ENCODE data around the gene EPHA8.

The EPHA8 gene

DNA sequence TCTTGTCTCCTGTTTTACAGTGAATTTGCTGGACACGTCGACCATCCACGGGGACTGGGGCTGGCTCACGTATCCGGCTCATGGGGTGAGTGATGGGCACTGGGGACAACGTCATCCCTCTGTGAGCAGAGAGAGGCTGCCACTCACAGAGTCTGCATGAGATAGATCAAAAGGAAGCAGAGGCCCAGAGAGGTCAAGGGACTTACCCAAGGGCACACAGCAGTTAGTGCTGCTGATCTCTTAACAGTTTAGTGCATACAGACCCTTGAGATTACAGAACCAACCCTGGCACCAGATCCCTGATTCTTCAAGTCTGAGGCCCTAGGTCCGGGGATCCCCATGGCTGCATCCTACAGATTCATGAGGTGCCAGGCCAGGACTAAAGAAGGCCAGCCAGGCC, 6.0 kb downstream of the EPHA8 start:
- no peaks in the 10 kb centered on the region for H3K36me3 ChIP-seq (ENCODE audit: control insufficient read depth, insufficient read depth, low read length, severe bottlenecking)

DNA sequence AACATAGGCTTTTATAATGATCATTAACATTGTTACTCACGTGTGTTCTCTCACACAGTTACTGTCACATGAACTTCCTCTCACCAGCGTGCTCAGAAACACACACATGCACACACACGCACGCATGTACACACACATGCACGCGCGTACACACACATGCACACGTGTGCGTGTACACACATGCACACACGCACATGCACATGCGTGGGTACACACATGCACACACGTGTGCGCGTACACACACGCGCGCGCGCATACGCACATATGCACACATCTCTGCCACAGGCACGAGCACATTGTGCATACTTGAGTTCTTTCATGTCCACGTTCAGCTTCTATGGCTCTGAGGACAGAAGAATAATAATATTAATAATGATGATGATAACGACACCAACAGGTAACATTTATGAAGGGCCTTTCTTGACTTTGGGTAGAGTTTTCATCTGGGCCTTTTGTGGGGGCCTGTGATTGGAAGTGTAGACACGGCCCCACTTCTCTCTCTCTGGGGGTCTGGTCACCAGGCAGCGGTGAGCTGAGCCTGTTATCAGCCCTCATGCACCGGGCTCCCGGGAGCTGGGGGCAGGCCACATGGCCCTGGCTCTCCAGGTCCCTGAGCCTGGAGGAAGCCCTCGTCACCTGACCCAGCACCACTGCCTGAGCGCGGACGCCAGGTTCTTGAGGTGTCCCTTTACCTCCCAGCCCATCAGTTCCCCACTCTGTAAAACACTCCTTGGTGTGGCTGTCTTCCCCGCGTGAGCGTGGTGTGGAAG, 7.0 kb downstream of the EPHA8 start:
- H3K36me3 ChIP-seq (ENCODE audit: control insufficient read depth, insufficient read depth, low read length, severe bottlenecking): no peaks in the 10 kb centered on the region
- no peaks in the 10 kb centered on the region for H3K9me3 ChIP-seq (ENCODE audit: control insufficient read depth, low read length)
- no peaks in the 10 kb centered on the region for H3K4me1 ChIP-seq (ENCODE audit: control insufficient read depth, insufficient read depth, low read length)
- H3K4me3 ChIP-seq (ENCODE audit: low read length): no peak overlapping the region
- H3K9ac ChIP-seq (ENCODE audit: low read length): no peak overlapping the region
- H3K27me3 ChIP-seq (replicated peaks; ENCODE audit: control insufficient read depth, insufficient read depth, low read length): peaks cover 70% of the 10 kb centered on the region
- no peak for DNase-seq (ENCODE audit: low read depth)

More for the DNA sequence above, 6.0 kb downstream of the EPHA8 start:
- no peaks in the 10 kb centered on the region for H3K9me3 ChIP-seq (ENCODE audit: control insufficient read depth, low read length)
- no peaks in the 10 kb centered on the region for H3K4me1 ChIP-seq (ENCODE audit: control insufficient read depth, insufficient read depth, low read length)
- peaks cover 65% of the 10 kb centered on the region for H3K27me3 ChIP-seq (replicated peaks; ENCODE audit: control insufficient read depth, insufficient read depth, low read length)
- DNase-seq (ENCODE audit: low read depth): no peak
- H3K4me3 ChIP-seq (ENCODE audit: low read length): no peak overlapping the region
- H3K9ac ChIP-seq (ENCODE audit: low read length): no peak overlapping the region

DNA sequence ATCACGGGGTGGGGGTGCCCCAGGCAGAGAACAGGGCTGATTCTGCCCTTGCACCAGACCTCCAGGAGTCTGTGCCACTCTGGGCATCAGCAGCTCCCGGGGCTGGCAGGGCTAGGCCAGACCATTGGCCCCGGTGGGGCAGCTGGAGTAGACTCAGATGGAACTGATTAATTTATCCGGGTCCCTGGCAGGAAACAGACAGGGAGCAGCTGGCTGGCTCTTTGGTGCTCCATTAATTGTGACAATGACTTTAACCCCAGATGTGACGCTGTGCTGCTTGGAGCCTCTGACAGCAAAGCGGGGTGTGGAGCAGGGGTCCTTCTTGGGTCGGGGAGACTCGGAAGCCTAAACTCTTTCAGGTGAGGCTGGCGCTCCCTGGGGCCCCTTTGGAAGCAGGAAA, 9.5 kb downstream of the EPHA8 start:
- H3K4me1 ChIP-seq (ENCODE audit: control insufficient read depth, insufficient read depth, low read length): no peaks in the 10 kb centered on the region
- no peaks in the 10 kb centered on the region for H3K9me3 ChIP-seq (ENCODE audit: control insufficient read depth, low read length)
- H3K4me3 ChIP-seq (ENCODE audit: low read length): no peak overlapping the region
- no peaks in the 10 kb centered on the region for H3K36me3 ChIP-seq (ENCODE audit: control insufficient read depth, insufficient read depth, low read length, severe bottlenecking)
- H3K27me3 ChIP-seq (replicated peaks; ENCODE audit: control insufficient read depth, insufficient read depth, low read length): peaks cover 56% of the 10 kb centered on the region
- no peak overlapping the region for H3K9ac ChIP-seq (ENCODE audit: low read length)
- no peak for DNase-seq (ENCODE audit: low read depth)

GRCh38 chr1:22573237-22573636, 9.9 kb downstream of the EPHA8 start:
- Histone ChIP-seq H3K9me3 (ENCODE audit: control insufficient read depth, low read length) (no peaks in the 10 kb centered on the region), H3K9ac (ENCODE audit: low read length) (no peak overlapping the region), H3K4me3 (ENCODE audit: low read length) (no peak overlapping the region), H3K36me3 (ENCODE audit: control insufficient read depth, insufficient read depth, low read length, severe bottlenecking) (no peaks in the 10 kb centered on the region), H3K27me3 (replicated peaks; ENCODE audit: control insufficient read depth, insufficient read depth, low read length) (peaks cover 52% of the 10 kb centered on the region), H3K4me1 (ENCODE audit: control insufficient read depth, insufficient read depth, low read length) (no peaks in the 10 kb centered on the region)
- DNase-seq (ENCODE audit: low read depth): no peak

DNA sequence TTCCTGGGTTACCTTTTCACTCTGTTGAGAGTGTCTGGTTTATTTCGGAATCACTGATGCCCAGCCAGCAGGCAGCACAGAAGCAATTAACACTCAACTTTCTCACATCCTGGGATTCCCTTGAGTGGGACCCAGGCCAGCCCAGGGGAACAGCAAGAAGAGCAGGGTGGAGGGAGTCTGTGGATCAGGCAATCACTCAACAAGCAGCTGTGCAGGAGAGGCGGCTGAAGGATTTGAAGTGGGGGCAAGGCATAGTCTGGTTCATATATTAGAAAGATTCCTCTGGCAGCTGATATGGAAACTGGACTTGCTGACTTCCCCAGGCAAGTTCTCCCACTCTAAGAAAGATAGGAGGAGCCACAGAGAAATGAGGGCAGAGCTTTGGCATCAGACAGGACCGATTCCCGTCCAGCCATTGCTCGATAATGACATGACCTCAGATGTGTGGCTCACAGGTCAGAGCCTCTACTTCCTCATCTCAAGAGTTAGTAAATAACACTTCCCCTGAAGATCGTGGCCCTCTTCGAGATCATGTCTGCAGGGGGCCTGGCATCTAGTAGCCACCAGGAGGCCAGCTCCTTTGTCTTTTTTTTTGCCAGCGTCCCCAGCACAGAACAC, 12.4 kb downstream of the EPHA8 start:
- no peaks in the 10 kb centered on the region for H3K36me3 ChIP-seq (ENCODE audit: control insufficient read depth, insufficient read depth, low read length, severe bottlenecking)
- H3K4me3 ChIP-seq (ENCODE audit: low read length): no peak overlapping the region
- peaks cover 48% of the 10 kb centered on the region for H3K27me3 ChIP-seq (replicated peaks; ENCODE audit: control insufficient read depth, insufficient read depth, low read length)
- DNase-seq (ENCODE audit: low read depth): no peak
- no peaks in the 10 kb centered on the region for H3K4me1 ChIP-seq (ENCODE audit: control insufficient read depth, insufficient read depth, low read length)
- no peaks in the 10 kb centered on the region for H3K9me3 ChIP-seq (ENCODE audit: control insufficient read depth, low read length)
- H3K9ac ChIP-seq (ENCODE audit: low read length): no peak overlapping the region

DNA sequence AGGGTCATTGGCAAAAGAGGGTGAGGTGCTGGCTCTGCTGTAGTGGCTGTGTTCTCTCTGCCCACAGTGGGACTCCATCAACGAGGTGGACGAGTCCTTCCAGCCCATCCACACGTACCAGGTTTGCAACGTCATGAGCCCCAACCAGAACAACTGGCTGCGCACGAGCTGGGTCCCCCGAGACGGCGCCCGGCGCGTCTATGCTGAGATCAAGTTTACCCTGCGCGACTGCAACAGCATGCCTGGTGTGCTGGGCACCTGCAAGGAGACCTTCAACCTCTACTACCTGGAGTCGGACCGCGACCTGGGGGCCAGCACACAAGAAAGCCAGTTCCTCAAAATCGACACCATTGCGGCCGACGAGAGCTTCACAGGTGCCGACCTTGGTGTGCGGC, 12.9 kb downstream of the EPHA8 start:
- no peaks in the 10 kb centered on the region for H3K4me1 ChIP-seq (ENCODE audit: control insufficient read depth, insufficient read depth, low read length)
- no peaks in the 10 kb centered on the region for H3K36me3 ChIP-seq (ENCODE audit: control insufficient read depth, insufficient read depth, low read length, severe bottlenecking)
- H3K9ac ChIP-seq (ENCODE audit: low read length): no peak overlapping the region
- H3K4me3 ChIP-seq (ENCODE audit: low read length): no peak overlapping the region
- no peaks in the 10 kb centered on the region for H3K9me3 ChIP-seq (ENCODE audit: control insufficient read depth, low read length)
- no peak for DNase-seq (ENCODE audit: low read depth)
- peaks cover 48% of the 10 kb centered on the region for H3K27me3 ChIP-seq (replicated peaks; ENCODE audit: control insufficient read depth, insufficient read depth, low read length)

DNA sequence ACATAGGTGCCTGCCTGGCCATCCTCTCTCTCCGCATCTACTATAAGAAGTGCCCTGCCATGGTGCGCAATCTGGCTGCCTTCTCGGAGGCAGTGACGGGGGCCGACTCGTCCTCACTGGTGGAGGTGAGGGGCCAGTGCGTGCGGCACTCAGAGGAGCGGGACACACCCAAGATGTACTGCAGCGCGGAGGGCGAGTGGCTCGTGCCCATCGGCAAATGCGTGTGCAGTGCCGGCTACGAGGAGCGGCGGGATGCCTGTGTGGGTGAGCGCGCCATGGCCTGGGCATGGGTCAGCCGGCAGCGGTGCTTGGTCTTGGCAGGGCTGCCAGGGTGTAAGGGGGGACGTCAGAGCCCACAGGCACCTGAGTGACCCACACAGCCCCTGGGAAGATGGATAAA, 13.3 kb downstream of the EPHA8 start:
- no peaks in the 10 kb centered on the region for H3K9me3 ChIP-seq (ENCODE audit: control insufficient read depth, low read length)
- no peak for DNase-seq (ENCODE audit: low read depth)
- no peaks in the 10 kb centered on the region for H3K4me1 ChIP-seq (ENCODE audit: control insufficient read depth, insufficient read depth, low read length)
- no peaks in the 10 kb centered on the region for H3K36me3 ChIP-seq (ENCODE audit: control insufficient read depth, insufficient read depth, low read length, severe bottlenecking)
- H3K4me3 ChIP-seq (ENCODE audit: low read length): no peak overlapping the region
- no peak overlapping the region for H3K9ac ChIP-seq (ENCODE audit: low read length)
- peaks cover 48% of the 10 kb centered on the region for H3K27me3 ChIP-seq (replicated peaks; ENCODE audit: control insufficient read depth, insufficient read depth, low read length)

DNA sequence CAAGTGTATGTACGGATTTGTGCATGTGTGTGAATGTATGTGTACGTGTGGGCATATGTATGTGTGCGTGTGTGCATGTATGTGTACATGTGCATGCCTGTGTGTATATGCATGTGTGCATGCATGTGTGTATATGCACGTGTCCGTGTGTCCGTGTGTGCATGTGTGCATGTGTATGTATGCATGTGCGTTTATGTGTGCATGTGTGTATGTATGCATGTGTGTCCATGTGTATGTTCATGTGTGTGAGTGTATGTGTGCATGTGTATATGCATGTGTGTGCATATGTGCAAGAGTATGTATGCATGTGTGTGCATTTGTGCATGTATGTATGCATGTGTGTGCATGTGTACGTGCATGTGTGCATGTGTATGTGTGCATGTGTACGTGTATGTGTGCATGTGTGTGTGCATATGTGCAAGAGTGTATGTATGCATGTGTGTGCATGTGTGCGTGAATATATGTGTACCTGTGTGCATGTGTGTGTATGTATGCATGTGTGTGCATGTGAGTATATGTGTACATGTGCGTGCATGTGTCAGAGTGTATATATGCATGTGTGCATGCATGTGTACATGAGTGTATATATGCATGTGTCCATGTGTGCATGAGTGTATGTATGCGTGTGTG, 15.6 kb downstream of the EPHA8 start:
- no peaks in the 10 kb centered on the region for H3K4me1 ChIP-seq (ENCODE audit: control insufficient read depth, insufficient read depth, low read length)
- H3K36me3 ChIP-seq (ENCODE audit: control insufficient read depth, insufficient read depth, low read length, severe bottlenecking): no peaks in the 10 kb centered on the region
- H3K4me3 ChIP-seq (ENCODE audit: low read length): no peak overlapping the region
- no peaks in the 10 kb centered on the region for H3K9me3 ChIP-seq (ENCODE audit: control insufficient read depth, low read length)
- no peak overlapping the region for H3K9ac ChIP-seq (ENCODE audit: low read length)
- DNase-seq (ENCODE audit: low read depth): no peak
- H3K27me3 ChIP-seq (replicated peaks; ENCODE audit: control insufficient read depth, insufficient read depth, low read length): peaks cover 53% of the 10 kb centered on the region

- Histone ChIP-seq H3K27me3 (replicated peaks; ENCODE audit: control insufficient read depth, insufficient read depth, low read length) (peaks cover 49% of the 10 kb centered on the region), H3K4me1 (ENCODE audit: control insufficient read depth, insufficient read depth, low read length) (peaks cover 7% of the 10 kb centered on the region), H3K9ac (ENCODE audit: low read length) (no peak overlapping the region), H3K4me3 (ENCODE audit: low read length) (no peak overlapping the region), H3K36me3 (ENCODE audit: control insufficient read depth, insufficient read depth, low read length, severe bottlenecking) (no peaks in the 10 kb centered on the region), H3K9me3 (ENCODE audit: control insufficient read depth, low read length) (no peaks in the 10 kb centered on the region)
- DNase-seq (ENCODE audit: low read depth): no peak
Measured at GRCh38 chr1:22579541-22580155, 16.4 kb downstream of the EPHA8 start.

DNA sequence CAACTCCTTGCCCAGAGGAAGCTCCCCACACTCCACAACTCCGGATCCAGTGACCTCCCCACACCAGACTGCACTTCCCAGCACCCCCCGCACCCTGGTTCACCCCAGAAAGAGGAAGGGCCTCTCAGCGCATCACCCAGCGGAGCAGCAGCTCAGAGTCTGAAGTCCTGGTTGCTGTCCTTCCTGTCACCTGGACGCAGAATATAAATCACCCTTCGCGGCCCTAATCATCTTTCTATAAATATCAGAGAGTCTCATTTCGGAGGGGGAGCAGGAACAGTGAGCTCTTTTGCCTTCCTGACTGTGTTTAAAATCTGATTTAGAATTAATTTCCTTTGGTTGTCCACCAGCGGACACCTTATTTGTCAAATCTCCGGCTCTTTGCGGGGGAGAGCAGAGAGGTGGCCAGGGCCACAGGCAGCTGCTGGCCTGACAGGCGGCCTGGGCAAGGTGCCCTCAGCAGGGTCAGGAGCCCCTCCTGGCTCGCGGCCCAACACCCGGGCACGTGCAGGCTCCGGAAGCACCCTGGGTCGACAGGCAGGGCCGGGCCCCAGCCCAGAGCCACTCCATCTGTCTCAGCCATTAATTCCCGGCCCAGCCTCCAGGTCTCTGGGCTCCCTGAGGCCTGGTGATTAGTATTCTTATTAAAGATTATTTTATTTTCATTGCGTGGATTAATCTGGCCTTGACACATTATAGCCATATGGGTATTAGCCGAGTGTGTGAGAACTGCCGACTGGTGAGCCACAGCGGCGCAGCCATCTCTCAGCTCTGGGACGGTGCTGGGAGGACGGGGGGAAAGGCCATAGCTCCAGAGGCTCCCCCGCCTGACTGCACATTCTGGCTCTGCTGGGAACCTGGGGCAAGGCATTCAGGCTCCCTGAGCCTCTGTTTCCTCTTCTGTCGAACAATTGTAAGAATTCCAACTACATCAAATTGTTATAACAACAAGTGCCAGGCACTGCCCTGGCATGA, 19.7 kb downstream of the EPHA8 start:
- Histone ChIP-seq H3K27me3 (replicated peaks; ENCODE audit: control insufficient read depth, insufficient read depth, low read length) (peaks cover 57% of the 10 kb centered on the region), H3K4me3 (ENCODE audit: low read length) (no peak overlapping the region), H3K9ac (ENCODE audit: low read length) (no peak overlapping the region), H3K9me3 (ENCODE audit: control insufficient read depth, low read length) (no peaks in the 10 kb centered on the region), H3K4me1 (ENCODE audit: control insufficient read depth, insufficient read depth, low read length) (peaks cover 8% of the 10 kb centered on the region), H3K36me3 (ENCODE audit: control insufficient read depth, insufficient read depth, low read length, severe bottlenecking) (no peaks in the 10 kb centered on the region)
- no peak for DNase-seq (ENCODE audit: low read depth)
